WERI-Rb-1 (cell line): ENCODE data around the gene SOX8.

ENCODE experiments used
- DNase-seq: peaks from one replicate; pipeline ENCODE4 v3.0.0-alpha.2; 2020
- H3K27ac ChIP-seq: fragments of 250-450 bp; sonication (Bioruptor Pico); 2 replicates; pipeline ENCODE4 v1.5.1; 2020; ENCODE audit warnings: mild to moderate bottlenecking, moderate library complexity
- H3K27me3 ChIP-seq: fragments of 250-450 bp; sonication (Bioruptor Pico); 2 replicates; pipeline ENCODE4 v1.5.1; 2021; ENCODE audit warnings: mild to moderate bottlenecking, low read depth, moderate library complexity; ENCODE audit not compliant: insufficient read depth, severe bottlenecking
- H3K36me3 ChIP-seq: fragments of 250-450 bp; sonication (Bioruptor Pico); 2 replicates; pipeline ENCODE4 v1.5.1; 2020; ENCODE audit warnings: mild to moderate bottlenecking, moderate library complexity
- H3K4me3 ChIP-seq: 2 replicates; pipeline ENCODE4 v1.5.1; 2011; ENCODE audit warnings: low read depth, mild to moderate bottlenecking, control low read depth, low read length
- H3K9me3 ChIP-seq: fragments of 250-450 bp; sonication (Bioruptor Pico); 2 replicates; pipeline ENCODE4 v1.5.1; 2021; ENCODE audit warnings: mild to moderate bottlenecking, moderate library complexity; ENCODE audit not compliant: severe bottlenecking
- TF ChIP-seq, protein P1 (sequence below): IDR thresholded peaks from 2 replicates; pipeline ENCODE4 v1.5.1; 2011; ENCODE audit warnings: low read depth, mild to moderate bottlenecking, control low read depth, inconsistent platforms, low read length

SOX8 gene

DNA sequence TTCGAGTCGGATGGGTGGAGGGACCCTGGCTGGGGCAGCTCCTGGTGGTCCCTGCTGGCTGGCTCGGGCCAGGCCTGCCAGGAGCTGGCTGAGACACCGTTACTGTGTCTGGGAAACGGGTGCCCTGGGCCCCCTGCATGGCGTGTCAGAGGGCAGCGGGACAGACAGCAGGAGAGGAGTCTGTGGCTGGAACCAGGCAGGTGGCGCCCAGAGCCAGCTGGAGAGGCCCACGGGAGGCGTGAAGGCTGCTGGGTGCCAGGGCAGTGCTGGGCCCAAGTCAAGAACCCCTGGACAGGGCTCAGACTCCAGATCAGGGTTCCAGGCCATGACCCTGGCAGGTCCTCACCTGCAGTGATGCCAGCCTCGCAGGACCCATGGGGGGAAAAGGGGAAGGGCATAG, 16.6 kb downstream of the SOX8 start:
- Histone ChIP-seq H3K9me3 (peaks cover 26% of the 10 kb centered on the region), H3K27me3 (peaks cover 11% of the 10 kb centered on the region), H3K4me3 (no peak overlapping the region), H3K36me3 (no peaks in the 10 kb centered on the region), H3K27ac (no peak overlapping the region)
- DNase-seq, result no peak
- TF ChIP-seq, protein P1, sequence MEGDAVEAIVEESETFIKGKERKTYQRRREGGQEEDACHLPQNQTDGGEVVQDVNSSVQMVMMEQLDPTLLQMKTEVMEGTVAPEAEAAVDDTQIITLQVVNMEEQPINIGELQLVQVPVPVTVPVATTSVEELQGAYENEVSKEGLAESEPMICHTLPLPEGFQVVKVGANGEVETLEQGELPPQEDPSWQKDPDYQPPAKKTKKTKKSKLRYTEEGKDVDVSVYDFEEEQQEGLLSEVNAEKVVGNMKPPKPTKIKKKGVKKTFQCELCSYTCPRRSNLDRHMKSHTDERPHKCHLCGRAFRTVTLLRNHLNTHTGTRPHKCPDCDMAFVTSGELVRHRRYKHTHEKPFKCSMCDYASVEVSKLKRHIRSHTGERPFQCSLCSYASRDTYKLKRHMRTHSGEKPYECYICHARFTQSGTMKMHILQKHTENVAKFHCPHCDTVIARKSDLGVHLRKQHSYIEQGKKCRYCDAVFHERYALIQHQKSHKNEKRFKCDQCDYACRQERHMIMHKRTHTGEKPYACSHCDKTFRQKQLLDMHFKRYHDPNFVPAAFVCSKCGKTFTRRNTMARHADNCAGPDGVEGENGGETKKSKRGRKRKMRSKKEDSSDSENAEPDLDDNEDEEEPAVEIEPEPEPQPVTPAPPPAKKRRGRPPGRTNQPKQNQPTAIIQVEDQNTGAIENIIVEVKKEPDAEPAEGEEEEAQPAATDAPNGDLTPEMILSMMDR, result no peak

DNA sequence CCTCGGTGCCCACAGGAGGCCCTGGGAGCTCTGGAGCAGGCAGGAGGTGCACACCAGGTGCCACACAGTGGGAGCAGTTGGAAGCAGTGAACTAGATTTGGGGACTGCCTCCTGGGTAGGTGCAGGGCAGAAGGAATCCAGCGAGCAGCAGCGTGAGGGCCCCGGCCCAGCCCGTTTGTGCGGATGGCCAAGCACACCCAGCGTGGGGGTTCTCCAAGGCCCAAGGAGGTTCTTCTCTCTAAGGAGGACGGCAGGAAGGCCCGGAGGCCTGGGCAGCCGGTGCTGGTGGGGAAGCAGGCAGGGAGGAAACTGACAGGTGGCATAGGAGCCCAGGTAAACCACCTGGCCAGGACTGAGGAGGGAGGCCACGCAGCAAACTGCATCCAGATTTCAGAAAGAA, 17.0 kb downstream of the SOX8 start:
- H3K4me3 ChIP-seq, result no peak overlapping the region
- TF ChIP-seq, protein P1, result no peak
- DNase-seq, result no peak
- peaks cover 11% of the 10 kb centered on the region for H3K27me3 ChIP-seq
- no peaks in the 10 kb centered on the region for H3K36me3 ChIP-seq
- peaks cover 26% of the 10 kb centered on the region for H3K9me3 ChIP-seq
- no peak overlapping the region for H3K27ac ChIP-seq

DNA sequence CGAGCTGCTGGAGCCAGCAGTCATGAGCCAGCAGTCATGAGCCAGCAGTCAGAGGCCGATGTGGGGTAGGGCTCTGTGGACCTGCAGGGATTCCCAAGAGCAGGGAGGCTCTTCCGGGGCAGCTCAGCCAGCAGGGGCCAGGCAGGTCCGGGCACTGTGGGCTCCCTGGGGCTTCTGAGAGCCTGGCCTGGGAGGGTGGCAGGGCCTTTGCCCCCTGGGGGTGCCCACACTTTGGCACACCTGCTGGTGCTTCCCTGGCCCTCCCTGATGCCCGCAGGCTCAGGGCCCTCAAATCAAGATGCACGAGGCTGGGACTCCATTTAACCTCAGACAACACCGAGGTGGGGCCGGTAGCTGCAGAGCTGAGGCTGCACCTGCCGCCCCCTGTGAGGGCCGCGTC, 18.1 kb downstream of the SOX8 start:
- H3K27me3 ChIP-seq, result peaks cover 11% of the 10 kb centered on the region
- H3K4me3 ChIP-seq, result no peak overlapping the region
- no peak for DNase-seq
- H3K9me3 ChIP-seq, result peaks cover 23% of the 10 kb centered on the region
- TF ChIP-seq, protein P1, result no peak
- no peak overlapping the region for H3K27ac ChIP-seq
- H3K36me3 ChIP-seq, result no peaks in the 10 kb centered on the region

DNA sequence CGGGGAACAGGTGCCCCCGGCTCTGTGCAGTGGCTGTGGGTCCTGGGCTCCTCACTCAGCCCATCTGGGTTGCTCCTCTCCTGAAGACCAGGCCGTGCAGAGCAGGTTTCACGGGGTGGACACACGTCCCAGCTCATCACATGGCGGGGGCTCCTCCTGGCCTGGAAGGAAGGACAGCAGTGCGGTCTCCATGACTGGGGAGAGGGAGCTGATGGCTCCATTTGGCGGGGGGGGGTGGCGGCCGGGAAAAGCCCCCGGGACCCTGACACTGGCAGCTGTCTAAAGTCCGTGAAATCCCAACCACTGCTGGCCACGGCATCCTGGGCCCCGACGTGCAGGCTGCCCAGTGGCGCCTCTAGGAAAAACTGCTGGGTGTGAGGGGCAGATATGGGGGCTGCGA, 19.0 kb downstream of the SOX8 start:
- peaks cover 11% of the 10 kb centered on the region for H3K27me3 ChIP-seq
- no peak overlapping the region for H3K4me3 ChIP-seq
- no peak for DNase-seq
- H3K36me3 ChIP-seq, result no peaks in the 10 kb centered on the region
- no peak overlapping the region for H3K27ac ChIP-seq
- TF ChIP-seq, protein P1, result no peak
- H3K9me3 ChIP-seq, result peaks cover 13% of the 10 kb centered on the region

DNA sequence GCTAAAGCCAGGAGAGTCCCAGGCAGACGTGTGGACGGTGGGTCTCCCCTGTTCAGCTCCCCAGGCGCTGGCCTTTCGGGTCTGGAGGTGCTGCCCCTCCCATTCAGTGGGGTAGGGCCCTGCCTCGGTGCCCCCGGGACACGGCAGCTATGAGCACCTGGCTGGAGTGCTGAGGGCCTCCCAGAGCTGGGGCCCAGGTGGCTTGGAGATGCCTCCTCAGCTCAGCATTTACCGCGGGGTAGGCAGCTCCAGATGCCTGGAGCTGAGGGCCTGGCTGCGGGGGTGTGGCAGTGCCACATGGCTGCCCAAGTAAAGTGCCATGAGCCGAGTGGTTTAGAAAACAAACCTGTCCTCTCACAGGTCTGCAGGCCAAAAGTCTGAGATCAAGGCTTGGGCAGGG, 19.5 kb downstream of the SOX8 start:
- Histone ChIP-seq H3K27me3 (peaks cover 11% of the 10 kb centered on the region), H3K4me3 (no peak overlapping the region), H3K36me3 (no peaks in the 10 kb centered on the region), H3K9me3 (peaks cover 9% of the 10 kb centered on the region), H3K27ac (no peak overlapping the region)
- TF ChIP-seq, protein P1, result no peak
- DNase-seq, result no peak

DNA sequence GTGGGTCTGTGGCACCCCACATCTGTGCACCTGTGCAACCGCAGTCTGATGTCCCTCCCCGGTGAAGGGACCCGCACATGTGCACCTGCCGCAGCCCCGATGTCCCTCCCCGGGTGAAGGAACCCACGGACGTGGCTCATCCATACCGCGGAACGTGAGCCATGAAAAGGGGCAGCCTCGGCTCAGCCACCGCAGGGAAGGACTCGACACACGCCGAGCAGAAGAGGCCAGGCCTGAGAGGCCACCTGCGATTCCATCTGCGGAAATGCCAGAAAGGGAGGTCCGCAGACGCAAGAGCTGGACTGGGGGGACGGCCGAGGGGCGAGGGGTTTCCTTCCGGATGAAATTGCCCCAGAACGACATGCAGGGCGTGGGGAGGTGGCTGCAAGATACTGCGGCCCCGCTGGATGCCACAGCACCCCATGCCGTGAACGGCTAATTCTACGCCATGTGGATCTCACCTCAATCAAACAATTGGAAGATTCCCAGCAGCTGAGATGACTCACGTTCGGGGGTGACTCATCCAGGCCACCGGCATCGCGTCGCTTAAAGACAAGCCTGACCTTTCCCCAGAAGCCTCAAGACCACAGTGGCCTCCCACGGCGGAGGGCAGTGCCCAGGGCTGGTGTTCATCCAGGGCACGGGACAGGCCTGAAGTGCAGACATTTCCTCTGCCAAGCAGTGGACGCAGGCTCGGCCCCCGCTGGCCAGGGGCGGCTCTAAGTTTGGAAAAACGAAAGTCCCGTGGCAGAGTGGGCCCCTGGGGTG, 21.0 kb downstream of the SOX8 start:
- Histone ChIP-seq H3K9me3 (peaks cover 7% of the 10 kb centered on the region), H3K4me3 (no peak overlapping the region), H3K27ac (no peak overlapping the region), H3K27me3 (no peaks in the 10 kb centered on the region), H3K36me3 (no peaks in the 10 kb centered on the region)
- no peak for DNase-seq
- TF ChIP-seq, protein P1, result no peak
